Measurements from ENCODE around the gene TGM4. TPM values are rescaled to one million over a fixed set of nuclear protein-coding genes. Genes with fewer than 3 reads are reported as not detected.
"Not testable (repeated sequence)": the region's sequence is repeated elsewhere in the genome, so short reads cannot be mapped to it uniquely, and the experiment has no call there.

The TGM4 gene
- under 1 TPM in 3 of 4 donors, not detected in 1; 0.06 to 0.11 (median 0.06) TPM for polyA plus RNA-seq (ENCODE audit: insufficient read length in 4 of 4)

GRCh38 chr3:44874308-44874707 is at the start of gene TGM4:
Gene TGM4 (plus strand): TSS chr3:44874608. CDS start chr3:44874679, 71 bp downstream.
- DNase-seq (ENCODE audit: low read depth in 4 of 4, low spot score in 3 of 4): no peak

DNA sequence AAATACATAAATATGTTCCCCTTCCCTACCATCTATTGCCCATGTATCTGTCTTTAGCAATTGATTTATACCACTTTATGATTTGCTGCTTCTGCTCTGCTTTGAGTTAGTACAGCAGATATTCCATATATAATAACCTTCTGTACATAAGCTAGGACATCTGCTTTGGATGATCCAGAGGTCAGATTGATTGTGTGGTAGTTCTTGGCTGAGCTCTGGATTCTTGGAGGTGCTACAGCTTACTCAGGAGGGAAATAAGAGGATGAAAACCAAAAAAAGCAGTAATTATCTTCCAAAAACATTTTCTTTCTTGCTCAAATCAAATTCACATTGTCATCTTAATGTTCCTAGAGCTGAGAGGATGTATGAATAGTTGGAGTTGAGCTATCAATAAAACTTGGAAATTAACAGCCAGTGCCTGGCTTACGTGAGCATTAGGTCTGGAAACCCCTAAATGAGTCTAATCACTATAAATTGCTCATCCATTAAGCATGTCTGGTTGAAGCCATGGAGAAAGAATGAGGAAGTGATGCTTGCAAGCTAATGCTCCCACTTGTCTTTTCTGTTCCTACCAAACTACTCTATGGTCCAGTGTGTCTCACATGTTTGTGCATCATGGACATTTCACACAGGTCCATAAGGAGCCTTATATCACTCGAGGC is 49.0 kb upstream of the TGM4 start:
- no peak for DNase-seq (ENCODE audit: low read depth in 4 of 4, low spot score in 3 of 4)

GRCh38 chr3:44827196-44827595 is 47.2 kb upstream of the TGM4 start:
- DNase-seq (ENCODE audit: low read depth in 4 of 4, low spot score in 3 of 4): no peak

DNA sequence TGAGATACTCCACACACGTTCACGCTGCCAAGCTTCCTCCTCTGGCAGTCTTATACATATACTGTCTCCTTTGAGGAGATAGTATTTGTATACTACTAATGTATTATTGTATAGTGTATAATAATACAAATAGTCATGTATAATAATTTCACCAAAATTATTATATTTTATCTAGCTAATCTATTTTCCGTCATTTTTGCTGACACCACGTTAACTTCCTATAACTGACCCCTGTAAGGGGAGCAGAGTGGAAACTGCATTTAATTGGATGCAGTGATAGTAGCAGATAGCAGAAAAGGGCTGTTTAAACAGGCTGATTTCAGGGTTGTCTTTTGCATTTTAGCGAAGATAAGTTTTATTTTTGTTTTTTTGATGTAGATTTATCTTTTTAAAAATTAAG is 43.2 kb upstream of the TGM4 start:
- no peak for DNase-seq (ENCODE audit: low read depth in 4 of 4, low spot score in 3 of 4)

DNA sequence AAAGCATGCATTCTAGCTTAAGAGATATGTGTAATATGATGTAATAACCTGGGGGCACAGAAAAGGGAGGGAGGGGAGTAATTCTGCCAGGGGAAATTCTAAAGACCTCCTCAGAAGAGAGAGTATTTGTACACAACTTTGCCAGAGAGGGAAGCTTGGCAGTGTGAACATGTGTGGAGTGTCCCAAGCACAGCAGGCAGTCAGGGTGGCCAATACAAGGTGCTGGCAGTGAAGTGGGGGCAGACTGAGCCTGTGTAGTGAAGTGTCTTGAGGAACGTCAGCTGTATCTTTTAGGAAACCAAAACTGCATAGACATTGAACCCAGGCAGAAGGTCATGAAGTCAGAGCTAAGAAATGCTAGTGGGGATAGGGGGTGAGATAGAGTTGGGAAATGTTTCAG is 42.4 kb upstream of the TGM4 start:
- DNase-seq (ENCODE audit: low read depth in 4 of 4, low spot score in 3 of 4): no peak

DNA sequence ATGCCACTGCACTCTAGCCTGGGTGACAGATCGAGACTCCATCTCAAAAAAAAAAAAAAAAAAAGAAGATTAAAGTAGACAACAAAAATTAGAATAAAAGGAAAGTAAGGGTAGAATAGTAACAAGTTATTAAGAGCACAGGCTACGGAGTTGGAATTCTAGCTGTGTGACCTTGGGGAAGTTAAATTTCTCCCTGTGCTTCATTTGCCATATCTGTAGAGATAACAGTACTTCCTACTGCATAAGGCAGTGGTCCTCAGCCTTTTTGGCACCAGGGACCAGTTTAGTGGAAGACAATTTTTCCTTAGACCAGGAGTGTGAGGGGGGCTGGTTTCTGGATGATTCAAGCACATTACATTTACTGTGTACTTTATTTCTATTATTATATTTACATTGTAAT is 41.4 kb upstream of the TGM4 start:
- DNase-seq (ENCODE audit: low read depth in 4 of 4, low spot score in 3 of 4): no peak

DNA sequence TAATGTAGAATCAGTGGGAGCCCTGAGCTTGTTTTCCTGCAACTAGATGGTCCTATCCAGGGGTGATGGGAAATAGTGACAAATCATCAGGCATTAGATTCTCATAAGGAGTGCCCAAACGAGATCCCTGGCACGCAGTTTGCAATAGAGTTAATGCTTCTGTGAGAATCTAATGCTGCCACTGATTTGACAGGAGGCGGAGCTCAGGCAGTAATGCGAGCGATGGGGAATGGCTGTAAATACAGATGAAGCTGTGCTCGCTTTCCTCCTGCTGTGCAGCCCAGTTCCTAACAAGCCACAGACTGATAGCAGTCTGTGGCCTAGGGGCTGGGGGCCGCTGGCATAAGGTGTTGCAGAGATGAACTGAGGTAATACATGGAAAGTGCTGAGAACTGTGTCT is 41.0 kb upstream of the TGM4 start:
- DNase-seq (ENCODE audit: low read depth in 4 of 4, low spot score in 3 of 4): no peak

DNA sequence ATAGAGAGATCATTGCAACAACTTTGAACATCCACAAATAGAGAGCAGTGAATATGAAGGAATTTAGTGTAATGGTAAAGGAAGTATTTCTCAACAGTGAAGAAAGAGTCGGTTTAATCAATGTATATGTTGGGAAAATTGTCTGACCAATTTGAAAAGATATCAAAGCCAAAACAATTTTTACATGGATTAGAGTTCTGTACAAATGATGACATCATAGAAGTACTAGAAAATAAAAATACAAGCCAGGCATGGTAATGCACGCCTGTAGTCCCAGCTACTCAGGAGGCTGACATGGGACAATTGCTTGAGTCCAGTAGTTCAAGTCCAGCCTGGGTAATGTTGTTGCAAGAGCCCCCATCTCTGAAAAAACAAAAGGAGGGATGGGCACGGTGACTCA is 38.7 kb upstream of the TGM4 start:
- DNase-seq (ENCODE audit: low read depth in 4 of 4, low spot score in 3 of 4): no peak

GRCh38 chr3:44842376-44842775 is 32.0 kb upstream of the TGM4 start:
- DNase-seq (ENCODE audit: low read depth in 4 of 4, low spot score in 3 of 4): no peak

DNA sequence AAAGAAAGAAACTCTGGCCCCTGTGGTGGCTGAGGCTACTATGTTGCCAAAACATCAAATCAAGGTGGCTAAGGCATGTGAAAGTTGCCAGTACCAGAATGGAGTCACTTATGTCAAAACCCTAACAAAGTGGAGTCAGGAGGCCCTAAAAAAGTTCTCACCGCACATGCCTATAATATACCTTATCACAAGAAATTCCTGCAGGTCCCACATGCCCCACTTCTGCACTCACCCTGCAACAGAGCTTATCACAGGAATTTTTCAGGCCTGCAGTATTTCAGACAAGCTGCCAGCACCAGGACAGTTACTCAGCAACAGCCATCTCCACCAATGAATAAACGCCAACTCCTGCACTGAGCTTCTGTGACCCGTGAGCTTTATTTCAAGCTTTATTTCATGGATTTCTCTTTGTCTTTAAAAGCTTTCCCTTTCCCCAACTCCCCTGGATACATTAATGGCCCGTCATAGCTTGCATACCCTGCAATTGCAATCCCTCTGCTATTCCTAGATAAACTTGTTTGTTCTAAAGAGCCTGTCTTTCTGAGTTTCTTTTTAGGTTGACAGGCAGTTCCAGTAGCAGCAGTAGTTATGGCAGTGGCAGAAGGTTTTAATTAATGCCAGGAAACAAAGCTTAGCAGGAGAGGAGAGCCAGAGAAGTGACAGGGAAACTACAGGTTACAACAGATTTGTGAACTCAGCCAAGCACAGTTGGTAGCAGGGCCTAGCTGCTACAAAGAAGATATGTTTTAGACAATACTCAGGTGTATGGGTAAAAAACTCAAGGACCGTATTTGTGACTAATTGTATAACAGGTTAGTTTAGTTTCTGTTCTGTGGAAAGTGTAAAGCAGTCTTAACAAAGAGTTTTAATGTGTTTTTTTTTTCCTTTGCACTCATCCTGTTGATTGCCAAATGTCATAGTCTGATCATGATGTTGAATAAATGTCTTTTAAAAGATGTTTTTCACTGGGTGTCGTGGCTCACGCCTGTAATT is 28.6 kb upstream of the TGM4 start:
- DNase-seq (ENCODE audit: low read depth in 4 of 4, low spot score in 3 of 4): no peak

GRCh38 chr3:44848634-44849033 is 25.8 kb upstream of the TGM4 start:
- no peak for DNase-seq (ENCODE audit: low read depth in 4 of 4, low spot score in 3 of 4)

DNA sequence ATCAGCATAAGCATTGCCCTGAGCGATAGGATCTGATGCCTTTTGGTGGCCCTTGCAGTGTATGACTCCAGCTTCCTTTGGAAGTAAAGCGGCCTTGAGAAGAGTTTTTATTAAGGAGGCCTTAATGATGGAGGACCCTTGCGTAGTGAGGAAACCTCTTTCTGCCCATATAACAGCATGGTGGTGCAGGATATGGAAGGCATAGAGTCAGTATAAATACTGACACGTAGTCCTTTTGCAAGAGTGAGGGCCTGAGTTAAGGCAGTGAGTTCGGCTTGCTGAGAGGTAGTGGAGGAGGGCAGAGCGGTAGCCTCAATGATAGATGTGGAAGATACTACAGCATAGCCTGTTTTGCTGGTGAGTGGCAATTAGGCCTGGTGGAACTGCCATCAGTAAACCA is 17.7 kb upstream of the TGM4 start:
- DNase-seq (ENCODE audit: low read depth in 4 of 4, low spot score in 3 of 4): not testable (repeated sequence)

DNA sequence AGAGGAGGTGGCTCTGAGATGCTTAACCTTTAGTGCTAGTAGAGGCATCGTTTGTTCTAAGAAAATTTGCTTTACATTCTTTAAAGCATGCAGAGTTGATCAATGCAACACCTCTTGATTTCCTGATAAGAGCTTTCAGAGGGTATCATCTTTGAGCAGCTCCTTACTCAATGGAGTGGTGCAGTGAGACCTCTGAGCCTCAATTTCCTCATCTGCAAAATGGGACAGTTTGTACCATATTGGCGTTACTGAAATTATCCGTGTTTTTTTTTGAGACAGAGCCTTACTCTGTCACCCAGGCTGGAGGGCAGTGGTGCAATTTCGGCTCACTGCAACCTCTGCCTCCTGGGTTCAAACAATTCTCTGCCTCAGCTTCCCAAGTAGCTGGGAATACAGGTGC is 14.3 kb upstream of the TGM4 start:
- DNase-seq (ENCODE audit: low read depth in 4 of 4, low spot score in 3 of 4): no peak

GRCh38 chr3:44861412-44862225 is 12.8 kb upstream of the TGM4 start, which contains the start of gene TMEM42:
Gene TMEM42 (plus strand): TSS chr3:44861912. CDS start chr3:44861925, 13 bp downstream.
- DNase-seq (ENCODE audit: low read depth in 4 of 4, low spot score in 3 of 4): peak; percentile 81 to 87 (median 82)

GRCh38 chr3:44862226-44862637 is 12.2 kb upstream of the TGM4 start:
- peak; percentile 14 to 28 (median 16) for DNase-seq (ENCODE audit: low read depth in 4 of 4, low spot score in 3 of 4)

DNA sequence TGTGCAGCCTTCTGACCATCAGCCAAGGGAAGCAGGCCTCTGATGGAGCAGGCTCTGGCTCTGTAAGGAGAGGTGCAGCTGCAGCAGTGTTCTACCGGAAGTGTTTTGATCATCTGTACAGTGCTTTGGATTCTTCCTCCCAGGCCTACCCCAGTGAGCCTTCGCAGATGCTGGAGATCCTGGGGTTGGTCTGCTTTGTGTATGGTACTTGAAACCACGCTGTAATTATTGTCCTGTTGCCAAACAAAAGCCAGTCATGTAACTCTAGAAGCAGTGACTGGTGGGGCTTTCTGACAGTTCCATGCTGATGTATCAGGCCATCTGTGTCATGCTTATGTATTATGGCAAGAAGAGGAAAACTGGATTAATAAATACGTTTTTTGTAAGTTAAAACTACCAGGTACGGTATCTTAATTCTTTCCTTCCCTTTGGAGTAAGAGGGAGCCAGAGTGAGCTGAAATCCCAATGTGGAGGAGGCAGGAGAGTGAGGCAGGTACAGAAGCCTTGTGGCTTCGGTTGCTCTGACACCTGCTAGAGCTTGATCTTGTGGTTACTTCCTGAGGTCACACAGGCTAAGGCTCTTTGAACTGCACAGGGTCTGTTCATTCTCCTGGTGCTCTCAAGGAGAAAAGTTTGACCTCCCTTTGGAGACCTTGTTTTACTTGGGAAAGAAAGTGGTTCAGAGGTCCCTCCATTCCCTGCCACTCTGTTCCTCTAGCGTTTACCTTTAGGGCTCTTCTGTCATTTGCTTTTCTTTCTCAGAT is 9.0 kb upstream of the TGM4 start:
- no peak for DNase-seq (ENCODE audit: low read depth in 4 of 4, low spot score in 3 of 4)

DNA sequence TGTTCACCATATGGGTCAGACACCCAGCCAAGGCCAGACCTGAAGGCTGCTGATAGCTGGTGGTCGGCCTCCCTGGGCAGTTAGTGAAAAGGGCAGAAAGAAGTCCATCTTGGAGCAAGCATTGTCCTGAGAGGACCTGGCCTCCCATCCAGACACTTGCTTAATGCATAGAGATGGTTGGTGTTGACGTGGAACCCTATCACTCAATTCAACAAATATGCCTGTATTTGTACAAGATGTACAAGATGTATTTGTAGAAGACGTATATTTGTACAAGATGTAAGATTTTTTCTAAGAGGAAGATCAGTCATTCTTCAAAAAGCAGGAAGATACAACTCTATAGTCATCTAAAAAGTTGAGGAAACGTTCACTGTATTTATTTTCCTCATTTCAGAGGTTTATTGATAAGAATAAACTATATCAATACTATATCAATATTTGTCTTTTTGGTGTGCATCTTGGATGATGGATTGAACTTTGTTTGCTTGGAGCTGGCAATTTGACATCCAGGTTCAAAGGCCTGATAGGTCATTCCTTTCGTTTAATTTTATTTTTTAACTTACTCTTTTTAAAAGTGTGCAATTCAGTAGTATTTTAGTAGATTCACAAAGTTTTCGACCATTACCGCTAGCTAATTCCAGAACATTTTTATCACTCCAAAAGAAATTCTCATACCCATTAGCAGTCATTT is 6.8 kb upstream of the TGM4 start:
- DNase-seq (ENCODE audit: low read depth in 4 of 4, low spot score in 3 of 4): no peak

DNA sequence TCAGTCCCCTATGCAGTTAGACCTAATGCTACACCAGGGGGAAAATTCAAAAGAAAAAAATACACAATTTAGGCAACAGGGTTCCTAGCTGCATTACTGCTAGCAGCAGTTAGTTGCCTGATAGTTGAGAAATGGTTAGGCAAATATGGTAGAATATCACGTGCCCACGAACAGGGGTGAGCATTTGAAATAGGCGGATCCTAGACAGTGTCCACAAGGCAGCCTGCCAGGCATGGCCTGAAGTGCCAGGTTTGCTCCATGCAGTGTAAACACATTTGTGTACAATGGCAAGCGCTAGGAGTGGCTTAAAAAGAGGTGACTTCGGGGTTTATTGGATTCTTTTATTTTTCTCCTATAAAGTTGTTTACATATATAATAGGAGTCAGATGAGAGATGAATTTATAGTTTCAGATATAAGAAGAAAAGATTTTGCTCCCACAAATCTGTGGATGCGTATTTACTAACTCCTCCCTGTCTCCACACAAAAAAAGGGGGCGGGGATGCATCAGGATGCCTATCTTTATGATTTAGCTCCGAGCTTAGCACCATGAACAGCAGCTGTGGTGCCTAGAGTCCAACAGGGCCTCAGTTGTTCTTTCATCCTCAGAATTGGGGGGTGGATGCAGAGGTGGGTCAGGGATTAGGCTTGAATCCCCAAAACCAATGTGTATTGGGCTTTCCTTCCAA is 3.9 kb upstream of the TGM4 start:
- DNase-seq (ENCODE audit: low read depth in 4 of 4, low spot score in 3 of 4): no peak

- no peak for DNase-seq (ENCODE audit: low read depth in 4 of 4, low spot score in 3 of 4)
Measured at GRCh38 chr3:44875596-44875995, 1.2 kb downstream of the TGM4 start.

Data from right renal pelvis (tissue), 4 donors.